Endothelial cell of umbilical vein (primary cell): ENCODE measurements around the gene SLC4A2. TPM values are rescaled to one million over a fixed set of nuclear protein-coding genes. Genes with fewer than 3 reads are reported as not detected.

Experiments used
- BruUV-seq: library from RNA; stranded (reverse); fragments of 400-500 nt; replicated peaks from 2 replicates; lab custom pipeline; 2021; lab: Mats Ljungman, UMichigan
- CTCF ChIA-PET: fragments of 300-600, 350-600 bp; sonication (Branson Sonifier 250); formaldehyde crosslinking; loops from one replicate; lab custom pipeline; 2021; ENCODE audit warnings: antibody characterized with exemption, inconsistent platforms; lab: Charles Lee
- POLR2A ChIA-PET: fragments of 300-600, 350-600 bp; sonication (Branson Sonifier 250); formaldehyde crosslinking; loops from one replicate; lab custom pipeline; 2021; ENCODE audit warnings: antibody characterized with exemption, inconsistent platforms; lab: Charles Lee
- DNase-seq: peaks from one replicate; pipeline ENCODE4 v3.0.0-alpha.2; 2011; ENCODE audit warnings: low read depth, low spot score
- FAIRE-seq: peaks from 2 replicates; lab custom pipeline; 2011; peaks lifted over from hg19 to GRCh38; lab: Jason Lieb, UNC
- H2AFZ ChIP-seq: 2 replicates; pipeline ENCODE4 v1.6.0; 2012; ENCODE audit warnings: low read depth, low read length, control low read depth, inconsistent platforms
- H3K27ac ChIP-seq: 2 replicates; pipeline ENCODE4 v1.5.1; 2011; ENCODE audit warnings: low read depth, mild to moderate bottlenecking, control low read depth, low read length, moderate library complexity; ENCODE audit not compliant: insufficient read depth
- H3K27me3 ChIP-seq, 2 experiments: 2 replicates each; pipeline versions ENCODE4 v1.6.0 to v1.6.1; 2011; ENCODE audit warnings: low read length in 2 of 2, mixed read lengths in 1 of 2; ENCODE audit not compliant: control insufficient read depth in 2 of 2, insufficient read depth in 2 of 2
- H3K36me3 ChIP-seq, 2 experiments: 2 replicates in 1 of 2; 3 replicates in 1 of 2; pipeline ENCODE4 v1.5.1; 2011; ENCODE audit warnings: low read length in 2 of 2, mild to moderate bottlenecking in 1 of 2, moderate library complexity in 1 of 2; ENCODE audit not compliant: control insufficient read depth in 2 of 2, insufficient read depth in 2 of 2; ENCODE audit errors: extremely low read depth in 1 of 2
- H3K4me1 ChIP-seq: 3 replicates; pipeline ENCODE4 v1.5.1; 2011; ENCODE audit warnings: mild to moderate bottlenecking, low read length; ENCODE audit not compliant: control insufficient read depth, insufficient read depth; ENCODE audit errors: extremely low read depth
- H3K4me2 ChIP-seq: 2 replicates; pipeline ENCODE4 v1.6.1; 2011; ENCODE audit warnings: low read length, control low read depth, mixed read lengths; ENCODE audit not compliant: insufficient read depth
- H3K4me3 ChIP-seq, 3 experiments: fragments of 200-600 bp in 1 of 3; sonication (generic), shearing (Covaris generic) in 1 of 3; replicated peaks in 1 of 3; 2 replicates each; pipeline ENCODE4 v1.5.1; 2011 to 2016; ENCODE audit warnings: control low read depth in 3 of 3, low read length in 3 of 3, mild to moderate bottlenecking in 2 of 3, inconsistent platforms in 1 of 3, low read depth in 1 of 3, moderate library complexity in 1 of 3; ENCODE audit not compliant: insufficient read depth in 1 of 3
- H3K79me2 ChIP-seq: 2 replicates; pipeline ENCODE4 v1.6.0; 2012; ENCODE audit warnings: low read length, inconsistent platforms; ENCODE audit not compliant: control insufficient read depth, insufficient read depth
- H3K9ac ChIP-seq: replicated peaks from 2 replicates; pipeline ENCODE3; 2011; ENCODE audit warnings: low read length, control low read depth; ENCODE audit not compliant: insufficient read depth; ENCODE audit errors: extremely low read depth
- H3K9me1 ChIP-seq: replicated peaks from 3 replicates; pipeline ENCODE4 v1.6.0; 2011; ENCODE audit warnings: mild to moderate bottlenecking, low read length; ENCODE audit not compliant: control insufficient read depth, insufficient read depth; ENCODE audit errors: extremely low read depth
- H3K9me3 ChIP-seq: replicated peaks from 2 replicates; pipeline ENCODE4 v1.5.1; 2012; ENCODE audit warnings: low read length, inconsistent platforms; ENCODE audit not compliant: control insufficient read depth, insufficient read depth
- H4K20me1 ChIP-seq: replicated peaks from 2 replicates; pipeline ENCODE3; 2011; ENCODE audit warnings: mild to moderate bottlenecking, low read length; ENCODE audit not compliant: control insufficient read depth, insufficient read depth; ENCODE audit errors: extremely low read depth
- CTCF ChIP-seq, 2 donors: IDR thresholded peaks; 1 replicate in 1 of 2; 2 replicates in 1 of 2; pipeline ENCODE4 v1.5.1; 2011; ENCODE audit warnings: low read length in 2 of 2, mild to moderate bottlenecking in 2 of 2, moderate library complexity in 2 of 2, control low read depth in 1 of 2, inconsistent platforms in 1 of 2, low read depth in 1 of 2; ENCODE audit not compliant: insufficient read depth in 1 of 2; ENCODE audit errors: extremely low read depth in 1 of 2
- EZH2 ChIP-seq: IDR thresholded peaks from 2 replicates; pipeline ENCODE4 v1.6.1; 2012; ENCODE audit warnings: borderline replicate concordance, low read depth, mild to moderate bottlenecking, moderate library complexity, low read length, inconsistent platforms; ENCODE audit not compliant: severe bottlenecking
- FOS ChIP-seq: IDR thresholded peaks from 2 replicates; pipeline ENCODE4 v1.6.1; 2011; ENCODE audit warnings: mild to moderate bottlenecking, low read length, moderate library complexity, borderline replicate concordance; ENCODE audit not compliant: insufficient read depth
- GATA2 ChIP-seq: IDR thresholded peaks from 2 replicates; pipeline ENCODE4 v1.7.0; 2011; ENCODE audit warnings: low read depth, mild to moderate bottlenecking, moderate library complexity, mixed read lengths, low read length; ENCODE audit not compliant: insufficient read length, insufficient read depth
- JUN ChIP-seq: IDR thresholded peaks from 2 replicates; pipeline ENCODE4 v1.6.1; 2011; ENCODE audit warnings: borderline replicate concordance, low read depth; ENCODE audit not compliant: insufficient read length, insufficient read depth
- MAX ChIP-seq: IDR thresholded peaks from 2 replicates; pipeline ENCODE4 v1.6.1; 2011; ENCODE audit not compliant: insufficient read depth, insufficient read length
- MYC ChIP-seq: IDR thresholded peaks from one replicate; pipeline ENCODE4 v1.6.1; 2011; ENCODE audit warnings: mild to moderate bottlenecking, low read depth, low read length
- POLR2A ChIP-seq: IDR thresholded peaks from 2 replicates; pipeline ENCODE4 v1.6.1; 2012; ENCODE audit warnings: low read depth, mild to moderate bottlenecking, control low read depth, low read length
- POLR2AphosphoS5 ChIP-seq: IDR thresholded peaks from 2 replicates; pipeline ENCODE4 v1.6.1; 2012; ENCODE audit warnings: low read depth, mild to moderate bottlenecking, control low read depth, low read length, moderate library complexity; ENCODE audit not compliant: insufficient read depth
- dilution Hi-C: fragments of 300-500 bp; cut with MboI; formaldehyde crosslinking; loops from one replicate; pipeline ENCODE4 v1.15.0; 2019; ENCODE audit warnings: low sequenced_read_pairs; ENCODE audit not compliant: extremely low pct_ligation_motif_present
- intact Hi-C: fragments of 100-400 bp; cut with micrococcal nuclease; formaldehyde crosslinking; loops from one replicate; pipeline ENCODE4 v1.10.0; 2022
- polyA plus RNA-seq, 4 experiments: library from polyadenylated mRNA; depleted of rRNA in 3 of 4; stranded (reverse) in 3 of 4; unstranded in 1 of 4; fragments of >200 nt; gene quantifications; 2 replicates each; pipeline versions ENCODE4 v1.2.1 to v1.2.3, GENCODE V29; 2011 to 2012; ENCODE audit warnings: missing spikeins in 1 of 4
- total RNA-seq: library from RNA; stranded (reverse); gene quantifications from 2 replicates; pipeline ENCODE4 v1.2.3, GENCODE V29; 2021

SLC4A2 gene
- total and polyA plus RNA-seq, 2 donors (not counting 3 experiments of a cell fraction or from before 2014, with no cell fraction given): 108 to 172 TPM

- intact Hi-C loops: no loop called here
- H3K9me1 ChIP-seq: no peaks in the 10 kb centered on the region
- H3K36me3 ChIP-seq: peaks cover 18 to 71% of the 10 kb centered on the region in 2 experiments
- no peaks in the 10 kb centered on the region for H4K20me1 ChIP-seq
- no peak overlapping the region for H3K9ac ChIP-seq
- CTCF ChIA-PET: interaction anchor here (0.8 to 1.1 kb wide), 2 partner anchors 9 to 11 kb away, joined by 3 read pairs; partner anchors contain the start of gene FASTK
- no peak overlapping the region for H3K4me3 ChIP-seq
- H3K4me2 ChIP-seq: no peak overlapping the region
- POLR2A ChIA-PET: no interaction called here
- dilution Hi-C loops: no loop called here
- FAIRE-seq (no peak), DNase-seq (no peak)
- TSS peak; percentile 14 for BruUV-seq
- no peaks in the 10 kb centered on the region for H3K79me2 ChIP-seq
- H2AFZ ChIP-seq: no peak overlapping the region
- H3K27me3 ChIP-seq: no peaks in the 10 kb centered on the region
- TF ChIP-seq CTCF (IDR thresholded peaks at IDR 0.05; ENCODE audit: extremely low read depth in 1 of 2, insufficient read depth in 1 of 2, low read depth in 1 of 2, low read length in 2 of 2) (no peak), EZH2 (no peak), POLR2A (no peak), MYC (no peak), POLR2AphosphoS5 (no peak), GATA2 (no peak), JUN (no peak), FOS (no peak), MAX (no peak)
- no peaks in the 10 kb centered on the region for H3K4me1 ChIP-seq
- no peak overlapping the region for H3K27ac ChIP-seq
- H3K9me3 ChIP-seq: no peaks in the 10 kb centered on the region
Observed at GRCh38 chr7:151071032-151071866, 11.9 kb downstream of the SLC4A2 start.
